IMR-90 (cell line): Measurements from ENCODE around the gene CEP70.

ENCODE experiments used
- FOS ChIP-seq: fragments of 150-350 bp; IDR thresholded peaks from 2 replicates; pipeline ENCODE4 v1.6.1; 2016; ENCODE audit warnings: low read depth, low read length
- MXI1 ChIP-seq: IDR thresholded peaks from 2 replicates; pipeline ENCODE4 v1.6.1; 2012; ENCODE audit warnings: low read depth, mild to moderate bottlenecking, low read length, moderate library complexity, borderline replicate concordance
- POLR2A ChIP-seq: IDR thresholded peaks from 2 replicates; pipeline ENCODE4 v1.6.1; 2012; ENCODE audit warnings: mild to moderate bottlenecking, low read depth, low read length
- RFX5 ChIP-seq: IDR thresholded peaks from 2 replicates; pipeline ENCODE4 v1.8.0; 2012; ENCODE audit warnings: low read depth, mild to moderate bottlenecking, low read length, moderate library complexity
- SMC3 ChIP-seq: fragments of 150-350 bp; IDR thresholded peaks from 2 replicates; pipeline ENCODE4 v1.6.1; 2016; ENCODE audit warnings: low read depth, mild to moderate bottlenecking, antibody characterized with exemption, low read length, moderate library complexity
- TF ChIP-seq, protein P1 (sequence below): conservative IDR thresholded peaks from 2 replicates; pipeline ENCODE4 v1.5.1; 2012; ENCODE audit warnings: mild to moderate bottlenecking, low read depth, low read length, improper control_type of control experiment

DNA sequence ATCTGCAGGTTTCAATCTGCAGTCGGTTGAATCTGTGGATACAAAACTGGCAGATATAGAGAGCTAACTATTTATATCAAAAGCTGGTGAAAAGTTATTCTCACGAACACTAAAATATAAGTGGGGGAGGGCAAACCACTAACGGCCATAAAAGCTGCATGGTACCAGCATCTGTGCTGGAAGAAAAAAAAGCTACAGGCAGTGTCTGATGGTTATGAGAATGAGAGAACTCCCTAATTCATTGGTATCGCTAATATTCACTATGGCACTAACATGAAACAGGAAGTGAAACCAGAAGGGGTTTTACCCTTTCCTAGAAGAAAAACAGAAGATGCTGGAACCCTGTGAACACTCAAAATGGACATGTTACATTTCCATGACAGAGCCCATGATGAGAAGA is 15.9 kb downstream of the CEP70 start:
- no peak for TF ChIP-seq FOS
- no peak for TF ChIP-seq SMC3
- no peak for TF ChIP-seq RFX5
- TF ChIP-seq, protein P1, sequence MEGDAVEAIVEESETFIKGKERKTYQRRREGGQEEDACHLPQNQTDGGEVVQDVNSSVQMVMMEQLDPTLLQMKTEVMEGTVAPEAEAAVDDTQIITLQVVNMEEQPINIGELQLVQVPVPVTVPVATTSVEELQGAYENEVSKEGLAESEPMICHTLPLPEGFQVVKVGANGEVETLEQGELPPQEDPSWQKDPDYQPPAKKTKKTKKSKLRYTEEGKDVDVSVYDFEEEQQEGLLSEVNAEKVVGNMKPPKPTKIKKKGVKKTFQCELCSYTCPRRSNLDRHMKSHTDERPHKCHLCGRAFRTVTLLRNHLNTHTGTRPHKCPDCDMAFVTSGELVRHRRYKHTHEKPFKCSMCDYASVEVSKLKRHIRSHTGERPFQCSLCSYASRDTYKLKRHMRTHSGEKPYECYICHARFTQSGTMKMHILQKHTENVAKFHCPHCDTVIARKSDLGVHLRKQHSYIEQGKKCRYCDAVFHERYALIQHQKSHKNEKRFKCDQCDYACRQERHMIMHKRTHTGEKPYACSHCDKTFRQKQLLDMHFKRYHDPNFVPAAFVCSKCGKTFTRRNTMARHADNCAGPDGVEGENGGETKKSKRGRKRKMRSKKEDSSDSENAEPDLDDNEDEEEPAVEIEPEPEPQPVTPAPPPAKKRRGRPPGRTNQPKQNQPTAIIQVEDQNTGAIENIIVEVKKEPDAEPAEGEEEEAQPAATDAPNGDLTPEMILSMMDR, result no peak
- no peak for TF ChIP-seq MXI1
- no peak for TF ChIP-seq POLR2A
